ENCODE measurements around the gene LPP.

DNA sequence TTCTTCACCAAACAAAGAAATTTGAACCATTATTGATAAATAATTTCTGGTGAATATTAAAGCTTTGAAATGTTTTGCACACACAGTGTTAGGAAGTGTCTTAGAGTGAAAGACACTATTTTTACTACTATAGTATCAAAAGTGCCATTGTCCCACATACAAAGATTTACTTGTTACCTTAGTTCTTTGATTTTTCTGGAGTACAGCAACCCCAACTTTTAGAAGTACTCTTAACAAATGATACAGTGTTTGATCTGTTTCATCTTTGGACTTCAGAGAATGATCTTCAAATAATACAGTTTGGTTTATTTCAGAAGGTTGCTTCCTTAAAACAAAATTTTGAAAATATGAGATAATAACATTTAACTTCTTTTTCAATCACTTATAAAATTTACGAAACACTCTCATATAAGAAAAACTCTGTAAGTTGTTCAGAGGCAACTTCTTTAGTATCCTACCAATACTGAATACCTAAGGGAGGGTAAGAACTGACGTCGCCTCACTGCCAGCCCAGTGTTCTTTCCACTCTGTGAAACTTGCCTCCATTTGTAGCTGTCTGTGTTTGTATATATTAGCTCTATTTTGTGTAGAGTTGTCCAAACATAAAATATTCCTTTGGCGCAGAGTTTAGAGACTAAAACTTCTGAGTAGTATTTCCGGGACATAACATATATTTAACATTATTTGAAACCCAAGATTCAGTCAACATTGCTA, 464.2 kb downstream of the LPP start:
- TF ChIP-seq, protein P1, sequence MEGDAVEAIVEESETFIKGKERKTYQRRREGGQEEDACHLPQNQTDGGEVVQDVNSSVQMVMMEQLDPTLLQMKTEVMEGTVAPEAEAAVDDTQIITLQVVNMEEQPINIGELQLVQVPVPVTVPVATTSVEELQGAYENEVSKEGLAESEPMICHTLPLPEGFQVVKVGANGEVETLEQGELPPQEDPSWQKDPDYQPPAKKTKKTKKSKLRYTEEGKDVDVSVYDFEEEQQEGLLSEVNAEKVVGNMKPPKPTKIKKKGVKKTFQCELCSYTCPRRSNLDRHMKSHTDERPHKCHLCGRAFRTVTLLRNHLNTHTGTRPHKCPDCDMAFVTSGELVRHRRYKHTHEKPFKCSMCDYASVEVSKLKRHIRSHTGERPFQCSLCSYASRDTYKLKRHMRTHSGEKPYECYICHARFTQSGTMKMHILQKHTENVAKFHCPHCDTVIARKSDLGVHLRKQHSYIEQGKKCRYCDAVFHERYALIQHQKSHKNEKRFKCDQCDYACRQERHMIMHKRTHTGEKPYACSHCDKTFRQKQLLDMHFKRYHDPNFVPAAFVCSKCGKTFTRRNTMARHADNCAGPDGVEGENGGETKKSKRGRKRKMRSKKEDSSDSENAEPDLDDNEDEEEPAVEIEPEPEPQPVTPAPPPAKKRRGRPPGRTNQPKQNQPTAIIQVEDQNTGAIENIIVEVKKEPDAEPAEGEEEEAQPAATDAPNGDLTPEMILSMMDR (conservative IDR thresholded peaks at IDR 0.05; ENCODE audit: low read depth, low read length), result no peak
- no peak for TF ChIP-seq EZH2 (IDR thresholded peaks at IDR 0.05; ENCODE audit: low read length, unreplicated experiment)

All from PC-3 (cell line).